ENCODE data around the gene P2RY8. TPM values are rescaled to one million over a fixed set of nuclear protein-coding genes. Genes with fewer than 3 reads are reported as not detected.

The P2RY8 gene
- total RNA-seq, 4 donors from 2014 or later = 0.36 to 1.1 (median 0.62) TPM

GRCh38 chrX:1416965-1417760 lies 119.8 kb downstream of the P2RY8 start:
- intact Hi-C loops (cut with DNase I; ENCODE audit: low total_unique reads) = no loop called here
- no peak overlapping the region for H3K27ac ChIP-seq
- no peak for ATAC-seq
- no peaks in the 10 kb centered on the region for H3K27me3 ChIP-seq
- H3K4me3 ChIP-seq = no peak overlapping the region
- TF ChIP-seq POLR2A (IDR thresholded peaks at IDR 0.05) (no peak), CTCF (IDR thresholded peaks at IDR 0.05 in 4 of 5, conservative IDR thresholded peaks at IDR 0.05 in 1 of 5) (no peak)
- in situ Hi-C loops (cut with MboI; ENCODE audit: low sequenced_read_pairs in 4 of 4) = no loop called here
- H3K9me3 ChIP-seq = no peaks in the 10 kb centered on the region
- H3K4me1 ChIP-seq = no peaks in the 10 kb centered on the region
- DNase-seq = no peak
- H3K36me3 ChIP-seq = peaks cover 0 to 30% of the 10 kb centered on the region in 2 donors

GRCh38 chrX:1416327-1416784 lies 120.6 kb downstream of the P2RY8 start:
- peaks cover 0 to 30% of the 10 kb centered on the region in 2 donors for H3K36me3 ChIP-seq
- DNase-seq = no peak
- no peak overlapping the region for H3K27ac ChIP-seq
- no peaks in the 10 kb centered on the region for H3K27me3 ChIP-seq
- H3K4me3 ChIP-seq = no peak overlapping the region
- no peak for ATAC-seq
- in situ Hi-C loops (cut with MboI; ENCODE audit: low sequenced_read_pairs in 4 of 4) = no loop called here
- H3K9me3 ChIP-seq = no peaks in the 10 kb centered on the region
- TF ChIP-seq POLR2A (IDR thresholded peaks at IDR 0.05) = no peak
- no peak for TF ChIP-seq CTCF (IDR thresholded peaks at IDR 0.05 in 4 of 5, conservative IDR thresholded peaks at IDR 0.05 in 1 of 5)
- intact Hi-C loops (cut with DNase I; ENCODE audit: low total_unique reads) = no loop called here
- no peaks in the 10 kb centered on the region for H3K4me1 ChIP-seq

Other genes starting within 250 kb of the P2RY8 start
- gene IL3RA, start 200.4 kb downstream of the P2RY8 start, total RNA-seq = 1 to 10 TPM; 2.8 to 8.0 (median 5.6) TPM
- gene SLC25A6, start 145.1 kb downstream of the P2RY8 start, total RNA-seq = 10 to 100 TPM; 60.0 to 69.9 (median 65.1) TPM
- 10 to 100 TPM; 13.6 to 19.5 (median 13.9) TPM for gene ASMTL, start 84.3 kb downstream of the P2RY8 start, total RNA-seq
- gene AKAP17A, start 54.4 kb upstream of the P2RY8 start, total RNA-seq = 10 to 100 TPM; 14.1 to 15.9 (median 14.5) TPM
- gene ASMT, start 77.9 kb upstream of the P2RY8 start, total RNA-seq = not detected

Data from gastrocnemius medialis (tissue), 4 donors.